COLO829 (cell line): ENCODE measurements around the gene RIMBP2.
"Not testable (repeated sequence)": the region's sequence is repeated elsewhere in the genome, so short reads cannot be mapped to it uniquely, and the experiment has no call there.

ENCODE experiments used
- DNase-seq: peaks from one replicate; pipeline ENCODE4 v3.0.0; 2012; ENCODE audit warnings: low spot score

The RIMBP2 gene

GRCh38 chr12:130658145-130658911 lies 57.8 kb downstream of the RIMBP2 start:
- DNase-seq, result no peak

- no peak for DNase-seq
These were observed 59.7 kb downstream of the RIMBP2 start for GRCh38 chr12:130656411-130656810.

GRCh38 chr12:130655881-130656280 lies 60.2 kb downstream of the RIMBP2 start:
- DNase-seq, result no peak

- DNase-seq, result no peak
These were observed 61.1 kb downstream of the RIMBP2 start for GRCh38 chr12:130655010-130655409.

GRCh38 chr12:130651188-130651959 lies 64.7 kb downstream of the RIMBP2 start:
- DNase-seq, result no peak

- no peak for DNase-seq
These were observed 66.0 kb downstream of the RIMBP2 start for GRCh38 chr12:130650131-130650530.

- DNase-seq, result no peak
These were observed 66.7 kb downstream of the RIMBP2 start for GRCh38 chr12:130649101-130650045.

GRCh38 chr12:130647814-130648213 lies 68.3 kb downstream of the RIMBP2 start:
- no peak for DNase-seq

GRCh38 chr12:130646716-130647370 lies 69.3 kb downstream of the RIMBP2 start:
- no peak for DNase-seq

GRCh38 chr12:130646191-130646590 lies 69.9 kb downstream of the RIMBP2 start:
- not testable (repeated sequence) for DNase-seq

GRCh38 chr12:130645751-130646150 lies 70.3 kb downstream of the RIMBP2 start:
- no peak for DNase-seq

GRCh38 chr12:130644566-130644965 lies 71.5 kb downstream of the RIMBP2 start:
- no peak for DNase-seq

GRCh38 chr12:130644146-130644545 lies 72.0 kb downstream of the RIMBP2 start:
- DNase-seq, result no peak

- DNase-seq, result no peak
These were observed 73.2 kb downstream of the RIMBP2 start for GRCh38 chr12:130642856-130643255.

GRCh38 chr12:130641533-130642184 lies 74.4 kb downstream of the RIMBP2 start:
- no peak for DNase-seq

GRCh38 chr12:130640901-130641300 lies 75.2 kb downstream of the RIMBP2 start:
- no peak for DNase-seq

GRCh38 chr12:130640496-130640895 lies 75.6 kb downstream of the RIMBP2 start:
- DNase-seq, result no peak

GRCh38 chr12:130639476-130640424 lies 76.3 kb downstream of the RIMBP2 start:
- DNase-seq, result no peak

GRCh38 chr12:130636370-130636769 lies 79.7 kb downstream of the RIMBP2 start:
- no peak for DNase-seq

- DNase-seq, result no peak
These were observed 81.2 kb downstream of the RIMBP2 start for GRCh38 chr12:130634866-130635265.
